Panc1 (cell line): ENCODE data around the gene H1-8. TPM values are rescaled to one million over a fixed set of nuclear protein-coding genes. Genes with fewer than 3 reads are reported as not detected.
A peak's percentile ranks its signal among the peaks of the same experiment; 100 is the strongest.

Experiments
- ATAC-seq: fragments of 200-7000 bp; cut with Tn5 transposase; 2 replicates; pipeline ENCODE4 v1.9.1; 2020; ENCODE audit warnings: mild to moderate bottlenecking, moderate library complexity
- BruUV-seq: library from RNA; stranded (reverse); fragments of 400-500 nt; replicated peaks from 2 replicates; lab custom pipeline; 2021; lab: Mats Ljungman, UMichigan
- CTCF ChIA-PET: fragments of 300-600 bp; sonication (Branson Sonifier 250); formaldehyde crosslinking; loops from one replicate; lab custom pipeline; 2022; ENCODE audit warnings: antibody characterized with exemption; lab: Charles Lee
- POLR2A ChIA-PET: fragments of 300-600 bp; sonication (Branson Sonifier 250); formaldehyde crosslinking; loops from one replicate; lab custom pipeline; 2022; ENCODE audit warnings: antibody characterized with exemption; lab: Charles Lee
- DNase-seq: peaks from one replicate; pipeline ENCODE4 v3.0.0-alpha.2; 2010; ENCODE audit warnings: low read depth, low spot score
- H3K27ac ChIP-seq: 2 replicates; pipeline ENCODE4 v1.5.1; 2011; ENCODE audit warnings: mild to moderate bottlenecking, low read length, inconsistent platforms
- H3K27me3 ChIP-seq: fragments of 200-500 bp; sonication (Bioruptor generic); 2 replicates; pipeline ENCODE4 v1.6.0; 2014; ENCODE audit warnings: low read length, inconsistent platforms; ENCODE audit not compliant: control insufficient read depth, insufficient read depth
- H3K36me3 ChIP-seq: fragments of 200-500 bp; sonication (Bioruptor generic); 2 replicates; pipeline ENCODE4 v1.5.1; 2014; ENCODE audit warnings: inconsistent platforms, mild to moderate bottlenecking, low read length, moderate library complexity; ENCODE audit not compliant: control insufficient read depth, insufficient read depth
- H3K4me1 ChIP-seq: 2 replicates; pipeline ENCODE4 v1.5.1; 2011; ENCODE audit warnings: inconsistent platforms, mild to moderate bottlenecking, low read length, moderate library complexity; ENCODE audit not compliant: control insufficient read depth, insufficient read depth
- H3K4me3 ChIP-seq, 2 experiments: 2 replicates each; pipeline ENCODE4 v1.5.1; 2011 to 2012; ENCODE audit warnings: low read depth in 2 of 2, low read length in 2 of 2, mild to moderate bottlenecking in 2 of 2, inconsistent platforms in 1 of 2, moderate library complexity in 1 of 2
- H3K9me3 ChIP-seq: fragments of 200-500 bp; sonication (Bioruptor generic); 2 replicates; pipeline ENCODE4 v1.5.1; 2014; ENCODE audit warnings: low read depth, mild to moderate bottlenecking, inconsistent platforms, low read length, moderate library complexity; ENCODE audit not compliant: control insufficient read depth, insufficient read depth
- CTCF ChIP-seq: fragments of 450-650 bp; IDR thresholded peaks from 2 replicates; pipeline ENCODE4 v1.5.1; 2017; ENCODE audit warnings: mild to moderate bottlenecking
- POLR2AphosphoS5 ChIP-seq: IDR thresholded peaks from 2 replicates; pipeline ENCODE4 v1.6.1; 2012; ENCODE audit warnings: mild to moderate bottlenecking, low read depth, low read length, moderate library complexity
- REST ChIP-seq, 2 experiments: IDR thresholded peaks; 2 replicates each; pipeline ENCODE4 v1.6.1; 2011 to 2012; ENCODE audit warnings: low read depth in 2 of 2, control low read depth in 1 of 2, low read length in 1 of 2, mild to moderate bottlenecking in 1 of 2, moderate library complexity in 1 of 2; ENCODE audit not compliant: insufficient read depth in 1 of 2
- SIN3A ChIP-seq: IDR thresholded peaks from 2 replicates; pipeline ENCODE4 v1.6.1; 2012; ENCODE audit warnings: low read depth, mild to moderate bottlenecking, low read length, moderate library complexity, borderline replicate concordance; ENCODE audit not compliant: insufficient read depth
- TCF7L2 ChIP-seq: IDR thresholded peaks from 2 replicates; pipeline ENCODE4 v1.6.1; 2011; ENCODE audit warnings: mild to moderate bottlenecking, low read depth, low read length, inconsistent platforms
- in situ Hi-C: cut with HindIII; loops from 2 replicates; pipeline ENCODE4 v1.10.0; 2016; ENCODE audit warnings: low sequenced_read_pairs, low pct_unique_long_range_greater_than_20kb
- intact Hi-C: fragments of 100-400 bp; cut with micrococcal nuclease; formaldehyde crosslinking; loops from one replicate; pipeline ENCODE4 v1.10.0; 2022; ENCODE audit not compliant: unreplicated experiment
- total RNA-seq: library from RNA; stranded (reverse); gene quantifications from one replicate; pipeline ENCODE4 v1.2.1, GENCODE V29; 2021; ENCODE audit not compliant: unreplicated experiment

H1-8 gene
- total RNA-seq, 1 experiment from 2014 or later = not detected

- ChIA-PET CTCF (no interaction called here), POLR2A (interaction anchor here (0.6 kb wide), 1 partner anchor 153 kb away, joined by 3 read pairs; no protein-coding TSS in a partner anchor)
- Histone ChIP-seq H3K4me3 (peak overlapping the region in 1 of 2 experiments; percentile 36; a peak in 2 of 4 replicates), H3K4me1 (peaks cover 100% of the 10 kb centered on the region), H3K27me3 (no peaks in the 10 kb centered on the region), H3K36me3 (no peaks in the 10 kb centered on the region), H3K27ac (peak overlapping the region; percentile 99), H3K9me3 (no peaks in the 10 kb centered on the region)
- intact Hi-C loops (no loop called here), in situ Hi-C loops (no loop called here)
- DNase-seq (no peak), ATAC-seq (0 out of 2 replicates have a peak, but pooled peaks have one; percentile 0)
- TF ChIP-seq CTCF = no peak
- BruUV-seq = no TSS peak
Measured at GRCh38 chr3:129598000-129598381, 55.0 kb downstream of the H1-8 start.

- no peaks in the 10 kb centered on the region for H3K36me3 ChIP-seq
- intact Hi-C loops (no loop called here), in situ Hi-C loops (no loop called here)
- H3K4me1 ChIP-seq = peaks cover 97% of the 10 kb centered on the region
- TF ChIP-seq CTCF = no peak
- TF ChIP-seq SIN3A = no peak
- TF ChIP-seq POLR2AphosphoS5 = no peak
- TF ChIP-seq TCF7L2 = no peak
- no peak for TF ChIP-seq REST (IDR thresholded peaks at IDR 0.05; ENCODE audit: insufficient read depth in 1 of 2, low read depth in 2 of 2, low read length in 1 of 2)
- ATAC-seq (no peak), DNase-seq (no peak)
- ChIA-PET POLR2A (no interaction called here), CTCF (interaction anchor here (0.6 kb wide), 1 partner anchor 28 kb away, joined by 10 read pairs; no protein-coding TSS in a partner anchor)
- H3K27ac ChIP-seq = peak overlapping the region; percentile 99
- H3K9me3 ChIP-seq = no peaks in the 10 kb centered on the region
- BruUV-seq = no TSS peak
- H3K27me3 ChIP-seq = no peaks in the 10 kb centered on the region
- H3K4me3 ChIP-seq = peak overlapping the region in 1 of 2 experiments; percentile 40; a peak in 2 of 4 replicates
Measured at GRCh38 chr3:129598484-129598883, 55.5 kb downstream of the H1-8 start.
